GM21717 (cell line): ENCODE data around the gene HPSE2.

ENCODE experiments used
- ATAC-seq: cut with Tn5 transposase; IDR thresholded peaks from one replicate; pipeline ENCODE4 v1.9.1; 2021; ENCODE audit warnings: mild to moderate bottlenecking, moderate library complexity; ENCODE audit not compliant: unreplicated experiment

The HPSE2 gene

GRCh38 chr10:98632456-98633150 lies 603.0 kb downstream of the HPSE2 start:
- ATAC-seq, result no peak

DNA sequence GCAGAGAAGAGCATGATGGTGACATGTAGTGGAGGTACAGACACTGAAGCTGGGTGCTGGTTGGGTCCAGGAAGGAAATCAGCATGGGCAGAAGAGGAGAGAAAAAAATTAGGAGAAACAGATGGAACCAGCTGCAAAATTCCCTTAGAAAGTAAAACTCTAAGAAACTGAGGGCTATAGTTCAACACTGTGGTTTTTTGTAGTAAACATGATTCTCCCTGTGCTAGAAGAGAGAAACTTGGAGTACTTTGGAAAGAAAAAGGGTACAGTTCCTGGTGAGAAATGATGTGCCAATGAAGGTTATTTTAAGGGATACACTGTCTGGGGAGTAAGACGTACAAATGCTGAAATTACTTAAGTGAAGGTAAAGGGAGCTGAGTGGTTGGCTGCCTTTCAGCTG lies 607.4 kb downstream of the HPSE2 start:
- ATAC-seq, result no peak

DNA sequence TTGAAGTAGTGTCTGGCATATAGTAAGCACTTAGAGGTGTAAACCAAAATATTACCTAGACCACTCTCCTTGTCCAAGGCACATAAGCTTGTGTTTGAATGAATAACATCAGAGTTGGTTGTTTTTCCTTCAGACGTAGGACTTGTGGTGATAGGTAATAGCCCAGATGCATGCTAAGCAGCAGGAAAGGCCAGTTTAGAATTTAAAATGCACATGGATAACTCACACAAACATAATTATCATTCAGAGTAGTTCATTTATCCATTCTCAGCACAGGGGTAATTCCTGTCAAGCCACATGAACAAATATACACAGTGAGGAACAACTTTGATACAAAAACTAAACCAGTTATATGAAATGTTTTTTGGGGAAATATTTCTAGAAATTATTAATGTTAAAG lies 607.9 kb downstream of the HPSE2 start:
- ATAC-seq, result no peak

GRCh38 chr10:98624963-98625362 lies 610.7 kb downstream of the HPSE2 start:
- no peak for ATAC-seq

- no peak for ATAC-seq
These were observed 612.5 kb downstream of the HPSE2 start for GRCh38 chr10:98623176-98623575.

- ATAC-seq, result no peak
These were observed 614.0 kb downstream of the HPSE2 start for GRCh38 chr10:98621630-98622029.

DNA sequence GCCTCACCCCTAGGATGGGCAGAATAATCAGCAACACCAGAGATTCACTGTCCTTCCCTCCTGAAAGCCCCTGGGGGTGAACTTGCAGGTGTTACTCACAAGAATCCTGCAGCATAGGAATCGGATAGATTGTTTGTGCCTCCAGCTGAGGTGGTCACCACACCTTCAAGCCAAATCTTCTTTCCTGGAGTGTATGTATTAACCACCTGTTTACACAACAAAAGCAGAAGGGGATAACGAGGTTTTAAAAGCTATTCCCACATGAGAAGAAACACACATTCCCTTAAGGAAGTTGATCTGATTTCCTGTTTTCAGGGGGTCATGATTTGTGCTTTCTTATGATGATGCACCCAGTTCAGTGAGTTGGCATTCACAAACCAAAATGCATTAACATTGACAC lies 615.1 kb downstream of the HPSE2 start:
- no peak for ATAC-seq

- no peak for ATAC-seq
These were observed 616.2 kb downstream of the HPSE2 start for GRCh38 chr10:98619446-98619845.

- no peak for ATAC-seq
These were observed 617.6 kb downstream of the HPSE2 start for GRCh38 chr10:98617906-98618520.

- ATAC-seq, result no peak
These were observed 622.2 kb downstream of the HPSE2 start for GRCh38 chr10:98613446-98613845.

- no peak for ATAC-seq
These were observed 624.2 kb downstream of the HPSE2 start for GRCh38 chr10:98611436-98611835.

DNA sequence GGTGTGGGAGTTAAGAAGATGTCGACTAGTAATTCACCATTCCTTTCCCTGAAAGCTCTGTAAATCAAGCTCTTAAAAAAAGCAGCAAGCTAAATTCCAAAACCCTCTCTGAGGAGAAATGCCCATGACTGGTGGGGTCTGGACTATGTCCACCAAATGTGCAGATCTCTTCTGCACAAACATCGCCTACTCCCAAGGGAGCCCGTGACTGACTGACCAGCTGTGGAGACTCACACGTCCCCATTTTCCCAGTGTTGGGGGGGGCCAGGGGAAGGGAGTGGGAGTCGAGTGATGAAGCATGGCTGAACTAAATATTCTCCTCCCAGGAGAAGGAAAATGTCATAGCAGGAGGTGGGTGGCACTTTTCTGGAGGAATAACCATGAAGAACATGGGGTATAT lies 624.8 kb downstream of the HPSE2 start:
- ATAC-seq, result no peak

DNA sequence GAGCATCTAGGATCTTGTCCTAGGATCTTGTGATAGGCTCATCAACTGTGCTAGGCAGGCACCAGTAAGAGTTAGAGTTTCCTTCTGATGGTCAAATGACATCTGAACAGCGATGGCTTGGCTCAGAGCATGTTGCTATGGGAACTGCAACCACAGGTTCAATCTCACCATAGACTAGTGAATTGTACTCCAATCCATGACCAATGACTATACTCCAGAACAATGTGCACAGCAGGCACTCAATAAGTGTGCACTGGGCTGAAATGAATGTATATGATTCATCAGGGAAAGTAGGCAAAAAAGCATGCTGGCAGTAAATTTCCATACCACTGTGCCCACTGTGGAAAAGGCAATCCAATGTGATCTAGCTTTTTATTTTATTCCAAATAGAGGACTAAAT lies 625.4 kb downstream of the HPSE2 start:
- ATAC-seq, result no peak

- ATAC-seq, result no peak
These were observed 626.4 kb downstream of the HPSE2 start for GRCh38 chr10:98609265-98609664.

DNA sequence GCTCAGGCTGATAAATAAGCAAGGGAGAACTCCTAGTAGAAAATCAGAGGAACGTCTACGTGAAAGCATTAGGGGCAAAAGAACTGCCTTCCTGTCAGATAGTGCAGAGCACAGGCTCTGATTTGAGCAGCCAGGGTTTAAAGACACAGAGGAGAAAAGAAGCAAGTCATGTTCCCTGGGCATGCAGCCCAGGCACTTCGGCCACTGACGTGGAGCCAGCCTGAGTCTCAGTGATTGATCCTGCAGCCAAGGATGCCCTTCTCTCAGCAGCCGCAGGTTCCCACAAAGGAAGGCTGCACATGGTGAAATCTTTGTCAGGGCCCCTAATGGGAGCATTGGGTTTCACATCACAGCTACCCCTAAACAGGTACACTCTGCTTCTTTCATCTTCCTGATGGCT lies 627.2 kb downstream of the HPSE2 start:
- ATAC-seq, result no peak

DNA sequence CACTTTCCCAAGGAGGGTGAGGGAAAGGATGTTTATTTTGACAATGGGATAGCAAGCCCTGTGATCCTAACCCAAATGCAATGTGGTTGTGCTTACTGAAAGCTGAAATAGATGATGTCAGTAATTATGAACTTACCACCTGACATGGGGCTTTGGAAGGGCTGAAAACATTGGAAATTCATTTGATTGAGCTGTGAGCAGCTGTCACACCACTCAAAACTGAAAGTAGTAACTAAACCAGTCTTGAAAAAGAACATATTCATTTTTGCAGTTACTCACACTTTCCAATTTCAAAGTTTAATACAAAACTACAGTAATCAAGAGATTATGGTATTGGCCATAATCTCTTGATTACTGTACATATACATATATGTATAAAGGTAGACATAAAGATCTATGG lies 633.4 kb downstream of the HPSE2 start:
- no peak for ATAC-seq

DNA sequence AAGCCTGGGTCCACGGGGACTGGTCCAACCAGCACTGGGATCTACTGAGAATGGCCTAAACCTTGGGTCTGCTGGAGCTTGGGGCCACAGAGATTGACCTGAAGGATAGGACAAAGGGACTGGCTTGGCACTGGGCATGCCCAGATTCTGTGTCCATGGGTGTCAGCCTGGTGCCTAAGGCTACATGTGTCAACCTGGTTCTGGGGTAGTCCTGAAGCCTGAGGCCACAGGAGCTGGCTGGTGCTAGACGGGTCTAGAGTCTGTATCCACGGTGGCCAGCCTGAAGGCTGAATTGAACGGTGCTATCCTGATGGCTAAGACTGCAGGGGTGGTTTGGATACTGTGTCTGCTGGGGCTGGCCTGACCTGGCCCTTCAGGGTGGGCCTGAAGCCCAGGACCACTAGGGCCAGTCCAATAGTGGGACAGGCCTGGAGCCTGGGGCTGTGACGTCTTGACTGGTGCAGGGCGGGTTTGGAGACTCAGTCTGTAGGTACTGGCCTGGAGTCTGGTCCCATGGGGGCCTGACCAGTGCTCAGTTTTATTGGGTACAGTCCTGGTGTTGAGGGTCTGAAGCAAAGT lies 636.5 kb downstream of the HPSE2 start:
- no peak for ATAC-seq

- no peak for ATAC-seq
These were observed 639.2 kb downstream of the HPSE2 start for GRCh38 chr10:98596404-98596803.

GRCh38 chr10:98589691-98590090 lies 646.0 kb downstream of the HPSE2 start:
- no peak for ATAC-seq

GRCh38 chr10:98589007-98589406 lies 646.6 kb downstream of the HPSE2 start:
- ATAC-seq, result no peak

- ATAC-seq, result no peak
These were observed 648.4 kb downstream of the HPSE2 start for GRCh38 chr10:98587156-98587837.

- ATAC-seq, result no peak
These were observed 649.6 kb downstream of the HPSE2 start for GRCh38 chr10:98586096-98586495.
